ENCODE results near the gene IL4. TPM values are rescaled to one million over a fixed set of nuclear protein-coding genes. Genes with fewer than 3 reads are reported as not detected.

Gene IL4
- total RNA-seq, 1 donor = not detected

DNA sequence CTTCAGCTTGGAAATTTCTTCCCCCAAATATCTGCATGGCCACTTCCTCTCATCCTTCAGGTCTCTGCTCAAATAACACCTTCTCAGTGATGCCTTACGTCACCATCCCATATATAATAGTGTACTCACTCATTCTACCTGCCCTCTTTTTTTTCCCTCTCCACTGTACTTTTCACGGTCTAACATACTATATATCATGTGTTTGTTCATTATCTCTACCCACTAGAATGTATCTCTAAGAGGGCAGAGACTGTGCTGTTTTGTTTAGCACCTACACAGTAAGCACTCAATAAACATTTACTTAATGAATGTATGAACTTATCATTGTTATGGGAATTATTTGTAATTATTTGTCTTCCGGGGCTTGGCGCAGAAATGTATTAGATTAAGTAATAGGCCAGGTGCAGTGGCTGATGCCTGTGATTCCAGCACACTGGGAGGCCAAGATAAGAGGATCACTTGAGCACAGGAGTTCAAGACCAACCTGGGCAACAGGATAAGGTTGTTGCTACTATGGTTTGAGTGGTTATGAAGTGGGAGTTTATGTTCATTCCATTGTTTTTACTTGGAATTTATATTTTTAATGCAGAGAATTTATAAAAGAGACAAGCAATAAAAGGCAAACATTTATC lies 21.8 kb upstream of the IL4 start:
- Histone ChIP-seq H3K4me1 (ENCODE audit: insufficient read depth, low read length) (peaks cover 13% of the 10 kb centered on the region), H3K4me3 (ENCODE audit: low read length) (no peak overlapping the region), H3K27me3 (ENCODE audit: insufficient read depth, low read length) (peaks cover 38% of the 10 kb centered on the region), H3K9me3 (ENCODE audit: low read depth, low read length) (peaks cover 16% of the 10 kb centered on the region)

GRCh38 chr5:132653716-132654115 lies 20.1 kb upstream of the IL4 start:
- Histone ChIP-seq H3K4me1 (ENCODE audit: insufficient read depth, low read length) (peaks cover 15% of the 10 kb centered on the region), H3K27me3 (ENCODE audit: insufficient read depth, low read length) (peaks cover 48% of the 10 kb centered on the region), H3K9me3 (ENCODE audit: low read depth, low read length) (peaks cover 1% of the 10 kb centered on the region), H3K4me3 (ENCODE audit: low read length) (no peak overlapping the region)

DNA sequence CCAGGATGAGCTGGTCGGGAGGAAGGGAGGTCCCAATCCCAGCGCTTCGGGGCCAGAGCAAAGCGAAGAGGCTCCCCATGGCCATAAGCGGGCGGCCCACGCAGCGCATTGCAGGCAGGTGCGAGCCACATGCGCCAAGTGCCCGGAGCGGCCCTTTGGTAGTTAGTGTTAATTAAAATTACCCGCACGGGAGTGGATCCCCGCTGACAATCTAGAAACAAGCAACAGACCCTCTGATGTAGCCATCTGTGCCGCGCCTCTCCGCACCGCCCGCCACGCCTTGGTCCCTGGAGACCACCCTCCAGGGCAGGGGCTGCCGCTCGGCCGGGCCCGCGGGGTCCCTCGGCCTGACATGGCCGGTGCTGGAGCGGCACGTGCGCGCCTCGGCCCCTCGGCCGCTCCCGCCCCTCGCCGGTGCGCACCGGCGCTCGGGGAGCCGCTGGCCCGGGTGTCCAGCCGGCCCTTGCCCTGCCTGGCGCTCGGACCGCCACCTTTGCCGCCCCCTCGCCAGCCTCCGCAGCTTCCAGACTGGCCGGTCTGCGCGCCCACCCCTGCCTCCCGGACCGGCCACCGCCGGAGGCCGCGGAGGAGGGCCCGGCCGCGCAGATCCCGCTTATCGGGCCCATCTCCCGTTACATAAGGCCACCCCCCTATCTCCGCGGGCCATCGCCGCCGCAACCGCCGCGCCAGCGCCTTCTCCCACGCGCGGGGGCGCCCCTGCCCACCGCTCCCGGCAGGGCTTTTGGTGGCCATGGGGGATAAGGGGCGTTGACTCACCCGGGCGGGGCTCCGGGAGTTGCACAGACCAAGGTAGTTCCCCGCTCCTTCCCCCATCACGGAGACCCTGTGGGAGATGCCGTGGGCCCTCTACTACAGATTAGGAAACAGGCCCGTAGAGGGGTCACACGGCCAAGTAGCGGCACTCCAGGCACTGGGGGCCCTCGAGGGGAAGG lies 17.7 kb upstream of the IL4 start:
- H3K27me3 ChIP-seq (ENCODE audit: insufficient read depth, low read length) = peaks cover 44% of the 10 kb centered on the region
- H3K4me1 ChIP-seq (ENCODE audit: insufficient read depth, low read length) = peaks cover 15% of the 10 kb centered on the region
- H3K4me3 ChIP-seq (ENCODE audit: low read length) = no peak overlapping the region
- no peaks in the 10 kb centered on the region for H3K9me3 ChIP-seq (ENCODE audit: low read depth, low read length)

DNA sequence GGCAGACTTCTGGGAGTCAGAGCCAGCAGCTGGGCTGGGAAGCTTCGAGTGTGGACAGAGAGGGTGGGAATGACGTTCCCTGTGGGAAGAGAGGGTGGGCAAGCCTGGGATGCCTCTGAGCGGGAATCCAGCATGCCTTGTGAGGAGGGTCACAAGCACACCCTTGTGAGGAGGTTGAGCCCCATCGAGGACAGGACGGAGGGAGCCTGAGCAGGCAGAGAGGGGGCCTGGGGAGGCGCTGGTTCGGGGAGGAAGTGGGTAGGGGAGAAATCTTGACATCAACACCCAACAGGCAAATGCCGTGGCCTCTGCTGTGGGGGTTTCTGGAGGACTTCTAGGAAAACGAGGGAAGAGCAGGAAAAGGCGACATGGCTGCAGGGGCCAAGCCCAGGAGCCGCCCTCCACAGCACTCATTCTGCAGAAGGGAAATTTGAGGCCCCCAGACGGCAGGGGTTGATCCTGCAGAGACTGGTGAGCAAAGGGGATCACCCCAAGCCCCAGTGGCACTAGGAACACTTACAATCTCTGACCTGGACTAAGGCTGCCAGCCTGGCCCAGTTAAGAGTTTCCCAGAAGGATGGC lies 16.9 kb upstream of the IL4 start:
- Histone ChIP-seq H3K9me3 (ENCODE audit: low read depth, low read length) (no peaks in the 10 kb centered on the region), H3K4me1 (ENCODE audit: insufficient read depth, low read length) (peaks cover 15% of the 10 kb centered on the region), H3K27me3 (ENCODE audit: insufficient read depth, low read length) (peaks cover 44% of the 10 kb centered on the region), H3K4me3 (ENCODE audit: low read length) (no peak overlapping the region)

DNA sequence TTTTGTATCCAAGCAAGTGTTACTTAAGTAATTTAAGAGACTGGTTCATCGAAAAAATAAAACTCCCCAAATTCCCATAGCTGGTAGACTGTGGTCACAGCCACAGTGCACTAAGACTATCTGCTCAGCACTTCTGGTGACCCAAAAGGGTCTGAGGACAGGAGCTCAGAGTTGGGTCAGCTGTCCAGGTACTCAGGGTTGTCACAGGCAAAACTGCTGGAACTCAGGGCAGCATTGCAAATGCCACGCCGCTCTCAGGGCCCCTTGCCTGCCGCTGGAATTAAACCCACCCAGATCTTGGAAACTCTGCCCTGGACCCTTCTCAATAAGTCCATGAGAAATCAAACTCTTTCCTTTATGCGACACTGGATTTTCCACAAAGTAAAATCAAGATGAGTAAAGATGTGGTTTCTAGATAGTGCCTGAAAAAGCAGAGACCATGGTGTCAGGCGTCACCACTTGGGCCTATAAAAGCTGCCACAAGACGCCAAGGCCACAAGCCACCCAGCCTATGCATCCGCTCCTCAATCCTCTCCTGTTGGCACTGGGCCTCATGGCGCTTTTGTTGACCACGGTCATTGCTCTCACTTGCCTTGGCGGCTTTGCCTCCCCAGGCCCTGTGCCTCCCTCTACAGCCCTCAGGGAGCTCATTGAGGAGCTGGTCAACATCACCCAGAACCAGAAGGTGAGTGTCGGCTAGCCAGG lies 16.0 kb upstream of the IL4 start, which contains the start of gene IL13:
Gene IL13, plus strand, starts transcription at position 498 of the 705 bp plus-strand sequence. Its CDS starts 14 bp downstream, at position 512.
- Histone ChIP-seq H3K9me3 (ENCODE audit: low read depth, low read length) (no peaks in the 10 kb centered on the region), H3K27me3 (ENCODE audit: insufficient read depth, low read length) (peaks cover 44% of the 10 kb centered on the region), H3K4me3 (ENCODE audit: low read length) (no peak within 1 kb of the TSS), H3K4me1 (ENCODE audit: insufficient read depth, low read length) (peaks cover 15% of the 10 kb centered on the region)

GRCh38 chr5:132658381-132659302 lies 15.1 kb upstream of the IL4 start:
- H3K4me1 ChIP-seq (ENCODE audit: insufficient read depth, low read length) = peaks cover 18% of the 10 kb centered on the region
- no peaks in the 10 kb centered on the region for H3K9me3 ChIP-seq (ENCODE audit: low read depth, low read length)
- H3K4me3 ChIP-seq (ENCODE audit: low read length) = no peak overlapping the region
- peaks cover 39% of the 10 kb centered on the region for H3K27me3 ChIP-seq (ENCODE audit: insufficient read depth, low read length)

- H3K4me3 ChIP-seq (ENCODE audit: low read length) = no peak overlapping the region
- peaks cover 22% of the 10 kb centered on the region for H3K4me1 ChIP-seq (ENCODE audit: insufficient read depth, low read length)
- peaks cover 27% of the 10 kb centered on the region for H3K27me3 ChIP-seq (ENCODE audit: insufficient read depth, low read length)
- H3K9me3 ChIP-seq (ENCODE audit: low read depth, low read length) = no peaks in the 10 kb centered on the region
These were observed 13.9 kb upstream of the IL4 start for GRCh38 chr5:132659598-132660493.

DNA sequence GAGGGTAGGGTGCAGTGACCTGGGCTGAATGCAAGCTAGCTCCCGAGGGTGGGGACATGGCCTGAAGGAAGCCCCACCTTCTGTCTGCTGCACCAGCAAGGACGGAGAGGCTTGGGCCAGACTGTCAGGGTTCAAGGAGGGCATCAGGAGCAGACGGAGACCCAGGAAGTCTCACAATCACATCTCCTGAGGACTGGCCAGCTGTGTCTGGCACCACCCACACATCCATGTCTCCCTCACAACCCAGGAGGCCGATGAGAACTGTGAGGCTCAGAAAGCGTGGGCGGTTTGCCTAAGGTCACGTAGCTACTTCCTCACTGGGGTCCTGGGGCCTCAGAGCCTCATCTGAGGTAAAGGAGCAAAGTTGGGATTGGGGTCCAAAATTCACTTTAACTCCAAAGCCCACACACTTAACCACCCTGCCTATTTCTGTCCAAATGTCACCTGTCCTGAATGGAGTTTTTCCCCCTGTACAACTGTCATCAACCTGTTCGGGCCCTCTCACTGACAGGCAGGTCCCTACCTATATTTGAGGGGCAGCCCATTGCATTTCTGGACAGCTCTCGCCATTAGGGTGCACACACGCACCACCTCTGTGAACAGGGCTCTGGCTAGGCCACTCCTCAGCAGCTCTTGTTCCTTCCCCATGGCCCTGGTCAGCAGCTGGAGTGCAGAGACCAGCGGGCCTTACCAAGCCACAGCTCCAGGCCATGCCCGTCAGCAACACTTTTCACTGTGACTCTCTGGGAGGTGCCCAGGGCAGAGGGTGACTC lies 12.4 kb upstream of the IL4 start:
- Histone ChIP-seq H3K4me3 (ENCODE audit: low read length) (no peak overlapping the region), H3K27me3 (ENCODE audit: insufficient read depth, low read length) (peaks cover 16% of the 10 kb centered on the region), H3K4me1 (ENCODE audit: insufficient read depth, low read length) (peaks cover 15% of the 10 kb centered on the region), H3K9me3 (ENCODE audit: low read depth, low read length) (no peaks in the 10 kb centered on the region)

- Histone ChIP-seq H3K4me1 (ENCODE audit: insufficient read depth, low read length) (peaks cover 9% of the 10 kb centered on the region), H3K27me3 (ENCODE audit: insufficient read depth, low read length) (peaks cover 10% of the 10 kb centered on the region), H3K9me3 (ENCODE audit: low read depth, low read length) (no peaks in the 10 kb centered on the region), H3K4me3 (ENCODE audit: low read length) (no peak overlapping the region)
These were observed 11.8 kb upstream of the IL4 start for GRCh38 chr5:132662004-132662401.

GRCh38 chr5:132662925-132663770 lies 10.6 kb upstream of the IL4 start:
- Histone ChIP-seq H3K4me1 (ENCODE audit: insufficient read depth, low read length) (peaks cover 7% of the 10 kb centered on the region), H3K9me3 (ENCODE audit: low read depth, low read length) (no peaks in the 10 kb centered on the region), H3K27me3 (ENCODE audit: insufficient read depth, low read length) (peaks cover 1% of the 10 kb centered on the region), H3K4me3 (ENCODE audit: low read length) (no peak overlapping the region)

DNA sequence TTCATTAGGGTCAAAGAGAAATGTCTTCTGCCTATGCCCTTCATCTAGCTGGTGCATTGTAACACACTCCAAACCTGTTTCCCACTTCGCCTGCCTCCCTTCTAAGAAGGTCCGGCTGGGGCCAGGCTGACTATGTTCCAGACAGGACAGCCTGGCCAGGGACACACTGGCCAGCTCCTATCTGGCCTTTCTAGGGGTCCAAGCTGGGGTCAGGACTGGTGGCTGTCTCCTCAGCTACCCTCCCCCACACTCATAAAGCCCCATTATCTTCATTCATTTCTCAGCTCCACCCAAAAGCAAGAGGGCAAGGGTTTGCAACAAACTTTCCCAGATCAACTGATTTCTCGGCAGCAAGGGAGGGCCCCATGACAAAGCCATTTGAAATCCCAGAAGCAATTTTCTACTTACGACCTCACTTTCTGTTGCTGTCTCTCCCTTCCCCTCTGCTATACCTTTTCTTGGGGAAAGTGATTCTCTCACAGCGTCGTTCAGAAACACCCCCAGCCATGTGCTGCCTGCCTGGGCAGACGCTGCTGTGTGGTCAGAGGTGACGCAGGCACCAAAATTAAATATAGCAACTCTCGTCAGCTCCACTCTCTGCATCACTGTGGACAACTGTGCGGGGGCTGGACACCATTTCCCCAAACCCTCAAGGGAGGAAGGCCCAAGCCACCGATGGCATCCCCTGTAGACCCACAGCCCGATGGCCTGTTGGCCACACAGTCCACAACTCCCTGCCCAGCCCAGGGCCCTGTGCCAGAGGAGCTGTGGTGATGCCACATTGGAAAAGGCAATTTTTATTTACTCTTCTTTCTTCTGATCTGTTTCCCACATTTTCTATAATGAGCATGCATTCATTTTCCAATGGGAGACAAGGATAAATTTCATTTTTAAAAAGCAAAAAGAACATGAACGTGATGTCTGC lies 9.8 kb upstream of the IL4 start:
- Histone ChIP-seq H3K4me1 (ENCODE audit: insufficient read depth, low read length) (peaks cover 7% of the 10 kb centered on the region), H3K4me3 (ENCODE audit: low read length) (no peak overlapping the region), H3K27me3 (ENCODE audit: insufficient read depth, low read length) (no peaks in the 10 kb centered on the region), H3K9me3 (ENCODE audit: low read depth, low read length) (no peaks in the 10 kb centered on the region)

All from mononuclear cell (primary cell).